ENCODE data around the gene COL9A3. TPM values are rescaled to one million over a fixed set of nuclear protein-coding genes. Genes with fewer than 3 reads are reported as not detected.

COL9A3 gene
- total and polyA plus RNA-seq, 2 of the 8 experiments (the other 6 are each of a cell fraction or from before 2014, with no cell fraction given): 21.7 to 80.1 TPM

GRCh38 chr20:62849431-62849830, 32.6 kb downstream of the COL9A3 start (continued):
- TF ChIP-seq USF2 (IDR thresholded peaks at IDR 0.05; ENCODE audit: low read length): no peak
- no peak for TF ChIP-seq TBP (IDR thresholded peaks at IDR 0.05; ENCODE audit: low read depth, low read length)
- no peak for TF ChIP-seq KDM4A (IDR thresholded peaks at IDR 0.05; ENCODE audit: low read depth, low read length, severe bottlenecking)
- TF ChIP-seq JUND (IDR thresholded peaks at IDR 0.05; ENCODE audit: low read length): no peak

All from H1 (cell line).